HG03565 (cell line): ENCODE results near the gene ZNF423.

ENCODE experiments used
- ATAC-seq: cut with Tn5 transposase; IDR thresholded peaks from one replicate; pipeline ENCODE4 v1.9.1; 2021; ENCODE audit warnings: mild to moderate bottlenecking, moderate library complexity; ENCODE audit not compliant: unreplicated experiment

The ZNF423 gene

GRCh38 chr16:49632086-49632794 is 223.7 kb downstream of the ZNF423 start:
- no peak for ATAC-seq

- no peak for ATAC-seq
Measured at GRCh38 chr16:49631187-49632041, 224.5 kb downstream of the ZNF423 start.

DNA sequence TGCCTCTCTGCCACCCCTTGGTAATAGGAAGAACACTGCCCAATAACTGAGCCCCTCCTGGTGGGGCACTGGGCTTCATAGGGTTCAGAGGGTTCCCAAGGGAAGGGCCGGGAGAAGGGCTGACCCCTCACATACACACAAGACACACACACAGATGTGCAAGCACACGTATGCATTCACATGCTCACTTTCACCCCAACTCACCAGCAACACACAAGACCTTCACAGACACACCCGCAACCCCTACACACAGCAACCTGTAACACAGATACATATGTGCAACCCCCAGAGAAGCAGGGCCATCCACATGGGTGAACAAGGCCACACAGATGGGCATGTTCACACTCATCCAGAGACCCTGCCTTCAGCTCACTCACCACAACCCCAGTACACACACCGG is 225.1 kb downstream of the ZNF423 start:
- ATAC-seq, result no peak

DNA sequence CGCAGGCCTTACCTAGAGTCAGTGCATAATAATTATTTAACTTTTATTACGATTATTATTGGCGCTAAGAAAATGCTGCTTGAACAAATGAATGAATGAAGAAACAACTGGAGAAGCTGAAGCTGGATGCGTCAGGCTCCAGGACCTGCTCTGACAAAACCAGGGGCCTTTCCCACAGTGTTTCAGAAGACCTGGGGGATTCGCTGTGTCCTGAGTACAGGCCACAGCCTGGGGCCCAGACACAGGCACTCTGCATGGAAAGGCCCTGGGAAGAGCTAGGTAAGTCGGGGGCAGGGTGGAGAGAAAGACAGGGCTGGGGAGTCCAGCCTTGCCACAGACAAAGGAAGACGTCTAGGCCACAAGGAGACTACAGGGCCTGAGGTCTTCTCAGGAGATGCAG is 226.1 kb downstream of the ZNF423 start:
- no peak for ATAC-seq

DNA sequence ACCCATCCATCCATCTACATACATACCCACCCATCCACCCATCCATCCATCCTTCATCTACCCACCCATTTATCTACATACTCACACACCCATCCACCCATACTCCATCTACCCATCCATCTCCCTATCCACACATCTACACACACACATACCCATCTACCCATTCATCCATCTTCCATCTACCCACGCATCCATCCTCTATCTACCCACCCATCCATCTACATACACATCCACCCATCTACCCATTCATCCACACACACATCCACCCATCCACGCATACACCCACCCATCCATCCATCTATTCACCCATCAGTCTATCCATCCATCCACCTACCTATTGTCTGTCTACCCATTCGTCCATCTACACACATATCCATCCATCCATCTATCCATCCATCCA is 227.8 kb downstream of the ZNF423 start:
- ATAC-seq, result no peak

DNA sequence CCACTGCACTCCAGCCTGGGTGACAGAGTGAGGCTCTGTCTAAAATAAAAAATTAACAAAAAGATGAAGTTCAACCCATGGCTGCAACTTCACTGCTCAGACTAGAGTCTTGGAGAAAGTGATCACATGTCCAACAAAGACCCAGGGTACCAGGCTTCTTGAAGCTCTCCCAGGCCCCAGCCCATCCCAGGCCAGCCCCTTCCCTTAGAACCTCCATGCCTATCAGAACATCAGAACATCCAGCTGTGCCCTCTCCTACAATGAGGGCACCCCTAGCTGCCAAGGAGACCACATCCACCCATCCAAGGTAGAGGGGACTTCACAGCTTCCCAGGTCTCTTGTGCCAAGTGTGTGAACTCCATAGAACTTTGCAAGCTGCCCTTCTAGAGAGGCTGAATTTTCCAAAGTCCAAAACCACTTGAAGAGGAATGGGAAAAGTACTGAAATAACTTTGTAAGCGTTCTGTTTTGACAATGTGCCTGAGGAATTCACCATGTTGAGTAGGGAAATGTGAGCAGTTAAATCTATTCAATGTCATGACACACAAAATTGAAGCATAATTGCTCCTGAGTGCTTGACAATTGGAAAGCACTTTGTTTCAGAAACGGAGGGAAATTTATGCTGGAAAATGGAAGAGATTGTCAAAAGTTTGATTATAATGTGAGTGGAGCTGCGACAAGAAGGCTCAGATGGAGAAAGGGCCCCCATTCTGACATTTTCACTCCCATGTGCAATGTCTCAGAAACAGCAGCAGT is 230.4 kb downstream of the ZNF423 start:
- no peak for ATAC-seq

DNA sequence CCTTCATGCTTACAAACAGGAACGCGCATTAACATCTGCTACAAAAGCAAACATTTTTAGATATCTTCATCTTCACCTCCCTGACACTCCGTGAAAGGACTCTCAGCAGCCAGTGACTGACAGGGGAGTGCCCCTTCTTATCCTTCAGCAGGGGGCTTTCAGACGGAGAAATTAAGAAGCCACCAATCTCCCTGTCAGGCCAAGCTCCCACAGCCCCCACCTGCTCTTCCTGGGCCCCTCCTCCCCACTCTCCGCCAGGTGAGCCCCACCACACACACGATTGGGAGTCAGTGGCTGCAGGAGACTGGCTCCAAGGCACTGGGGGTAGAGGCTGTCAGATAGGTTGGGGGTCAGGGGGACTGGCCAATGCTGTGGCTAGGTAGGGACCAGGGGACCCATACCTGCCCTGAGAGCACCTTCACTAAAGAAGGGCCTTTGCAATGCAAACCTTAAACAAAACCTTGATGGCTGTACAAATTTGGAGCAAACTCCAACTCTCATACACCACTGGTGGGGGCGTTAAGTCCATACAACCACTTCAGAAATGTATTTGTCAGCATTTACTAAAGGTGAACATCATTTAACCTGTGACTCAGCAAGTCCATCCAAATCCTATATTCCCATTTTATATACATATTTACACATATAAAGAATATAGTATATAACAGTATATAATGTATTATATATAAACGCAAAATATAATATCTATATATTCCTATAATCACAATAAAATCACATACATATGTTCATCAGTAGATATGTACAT is 232.2 kb downstream of the ZNF423 start:
- ATAC-seq, result no peak

- ATAC-seq, result no peak
Measured at GRCh38 chr16:49622421-49623402, 233.2 kb downstream of the ZNF423 start.

DNA sequence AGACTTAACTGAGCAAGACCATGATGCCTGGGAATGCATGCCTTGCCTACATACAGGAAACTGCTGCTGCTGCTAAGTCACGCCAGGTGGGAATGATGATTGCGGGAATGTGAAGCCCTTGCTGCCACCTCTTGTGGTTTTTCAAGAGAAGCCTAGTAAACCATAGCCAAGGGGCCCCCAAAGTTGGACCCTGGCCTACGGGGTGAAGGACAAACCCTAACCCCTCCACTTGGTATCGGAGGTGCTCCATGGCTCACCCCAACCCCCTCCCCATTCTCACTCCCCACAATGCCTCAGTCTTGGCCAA is 233.9 kb downstream of the ZNF423 start:
- no peak for ATAC-seq

GRCh38 chr16:49621241-49622083 is 234.4 kb downstream of the ZNF423 start:
- ATAC-seq, result no peak

- ATAC-seq, result no peak
Measured at GRCh38 chr16:49620869-49621240, 235.1 kb downstream of the ZNF423 start.

DNA sequence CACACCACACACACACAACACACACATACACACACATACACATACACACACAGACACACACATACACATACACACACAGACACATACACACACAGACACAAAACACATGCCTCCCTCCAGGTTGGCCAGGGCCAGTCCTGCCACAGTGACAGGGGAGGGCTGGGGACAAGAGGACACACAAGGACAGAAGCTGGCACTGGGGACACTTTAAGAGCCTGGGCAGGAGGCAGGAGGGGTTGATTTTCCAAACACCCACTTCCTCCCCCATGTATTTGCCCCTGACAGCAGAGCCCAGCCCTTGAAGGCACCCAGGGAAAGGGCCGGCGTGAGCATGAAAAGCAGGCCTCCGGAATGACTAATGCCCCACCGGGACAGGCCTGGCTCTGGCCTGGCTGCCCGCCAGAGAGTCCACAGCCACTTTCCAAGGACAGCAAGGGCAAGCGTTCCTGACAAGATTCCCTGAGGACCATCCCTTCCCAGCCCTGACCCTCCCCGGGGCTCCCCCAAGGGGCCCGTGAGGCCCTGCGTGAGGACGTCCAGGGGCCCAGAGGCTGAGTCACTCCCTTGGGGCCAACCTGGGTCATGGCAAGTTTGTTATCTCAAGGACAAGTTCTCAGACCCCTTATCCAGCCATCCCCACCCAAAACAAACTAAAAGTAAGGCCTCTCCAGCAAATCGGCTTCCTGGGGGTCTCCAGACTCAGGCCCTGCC is 235.6 kb downstream of the ZNF423 start:
- ATAC-seq, result no peak

DNA sequence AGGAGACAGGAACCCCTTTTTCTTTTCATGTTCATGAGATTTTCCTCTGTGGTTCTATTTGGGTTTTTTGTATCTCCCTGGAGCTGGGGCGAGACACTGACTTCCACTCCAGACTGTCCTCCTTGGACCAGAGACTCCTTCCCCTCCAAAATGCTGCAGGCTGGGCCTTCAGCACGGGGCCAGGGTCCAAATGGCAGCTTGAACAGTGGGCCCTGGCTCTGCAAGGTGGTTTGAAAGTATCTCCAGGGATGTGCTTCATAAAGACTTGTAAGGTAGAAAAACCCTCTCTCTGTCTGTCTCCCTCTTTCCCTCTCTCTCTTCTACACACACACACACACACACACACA is 236.1 kb downstream of the ZNF423 start:
- ATAC-seq, result no peak

DNA sequence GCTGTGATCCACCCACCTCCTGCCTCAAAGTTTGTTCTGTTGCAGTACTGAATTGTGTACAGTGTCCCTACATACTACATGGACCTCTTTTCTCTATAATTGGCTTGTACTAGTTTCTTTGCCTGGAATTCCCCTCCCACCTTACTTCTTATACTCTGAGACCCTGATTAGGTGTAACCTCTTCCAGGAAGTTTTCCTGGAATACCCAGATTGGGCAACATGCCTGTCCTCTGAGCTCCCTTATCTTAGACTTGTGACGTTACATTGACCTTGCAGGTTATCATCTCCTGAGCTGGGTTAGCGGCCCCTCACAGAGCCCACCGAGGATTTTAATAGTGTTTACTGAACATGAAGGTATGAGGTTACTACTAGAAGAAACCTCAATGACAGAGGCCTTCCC is 237.0 kb downstream of the ZNF423 start:
- ATAC-seq, result no peak

- no peak for ATAC-seq
Measured at GRCh38 chr16:49617710-49618330, 238.1 kb downstream of the ZNF423 start.

DNA sequence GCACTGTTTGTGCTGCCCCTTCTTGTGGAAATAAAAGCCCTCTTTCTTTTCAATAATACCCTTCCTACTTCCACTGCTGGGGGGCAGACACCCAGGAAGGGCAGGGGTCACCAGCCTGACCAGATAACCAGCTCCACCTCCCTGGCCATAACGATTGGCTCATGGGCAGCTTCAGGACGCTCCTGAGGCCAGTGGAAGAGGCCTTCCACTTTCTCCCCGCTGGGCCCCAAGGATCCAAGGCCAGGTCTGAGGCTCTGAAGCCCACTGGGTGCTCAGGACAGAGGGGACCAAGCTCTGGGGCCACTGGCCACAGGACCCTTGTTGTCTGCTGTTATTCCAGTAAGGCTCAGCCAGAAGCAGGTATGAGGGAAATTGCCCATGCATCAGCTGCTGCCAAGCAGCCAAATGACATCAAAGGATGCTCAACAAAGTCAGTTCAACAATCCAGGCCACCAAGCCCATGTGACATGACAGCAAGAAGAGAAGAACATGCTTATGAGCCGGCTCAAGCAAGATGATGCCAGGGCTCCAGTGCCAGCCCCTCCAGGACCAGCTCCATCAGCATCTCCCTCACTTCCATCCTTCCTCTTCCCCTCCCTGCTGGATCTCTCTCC is 238.8 kb downstream of the ZNF423 start:
- no peak for ATAC-seq

DNA sequence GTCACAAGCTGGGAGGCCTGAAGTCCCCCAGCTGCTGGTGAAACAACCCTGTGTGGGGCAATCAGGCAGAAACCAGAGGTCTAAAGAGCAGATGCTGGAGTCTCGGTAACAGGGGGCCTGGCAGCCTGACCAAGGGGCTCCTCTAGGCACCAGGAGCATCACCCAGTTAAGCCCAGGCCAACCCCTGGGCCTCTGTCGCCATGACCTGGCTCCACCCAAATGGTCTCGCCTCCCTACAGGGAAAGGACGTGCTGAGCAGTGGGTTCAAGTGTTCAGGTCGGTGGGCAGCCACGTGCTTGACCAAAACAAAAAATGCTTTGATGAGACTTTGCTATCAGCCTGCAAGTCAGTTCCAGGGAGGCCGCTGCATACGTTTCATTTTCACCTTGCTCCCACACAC is 240.3 kb downstream of the ZNF423 start:
- ATAC-seq, result no peak

DNA sequence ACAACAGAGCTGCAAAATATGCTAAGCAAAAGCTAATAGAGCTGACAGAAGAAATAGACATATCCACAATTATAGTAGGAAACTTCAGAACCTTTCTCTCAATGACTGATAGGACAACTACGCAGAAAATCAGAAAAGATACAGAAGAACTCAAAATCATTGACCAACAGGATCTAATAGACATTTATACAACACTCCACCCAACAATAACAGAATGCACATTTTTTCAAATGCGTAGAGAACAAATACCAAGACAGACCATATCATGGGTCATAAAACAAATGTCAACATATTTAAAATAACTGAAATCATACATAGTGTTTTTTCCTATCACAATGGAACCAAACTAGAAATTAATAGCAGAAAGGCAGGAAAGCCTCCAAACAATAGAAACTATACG is 244.9 kb downstream of the ZNF423 start:
- no peak for ATAC-seq
